IMR-90 (cell line): ENCODE results near the gene CYTH2. TPM values are rescaled to one million over a fixed set of nuclear protein-coding genes. Genes with fewer than 3 reads are reported as not detected.

Experiments used
- ATAC-seq: fragments of 200-7000 bp; cut with Tn5 transposase; 2 replicates; pipeline ENCODE4 v1.9.1; 2020; ENCODE audit warnings: low read depth, mild to moderate bottlenecking, moderate library complexity
- BruUV-seq: library from RNA; stranded (reverse); fragments of 400-500 nt; replicated peaks from 2 replicates; lab custom pipeline; 2021; lab: Mats Ljungman, UMichigan
- CTCF ChIA-PET: fragments of 300-600 bp; formaldehyde crosslinking; extraction: SDS; loops from one replicate; lab custom pipeline; 2021; ENCODE audit warnings: antibody characterized with exemption; lab: Yijun Ruan, JAX
- POLR2A ChIA-PET: fragments of 300-600 bp; sonication (Branson Sonifier 250); formaldehyde crosslinking; loops from one replicate; lab custom pipeline; 2022; ENCODE audit warnings: antibody characterized with exemption; ENCODE audit not compliant: unreplicated experiment; lab: Charles Lee
- DNase-seq: peaks from one replicate; pipeline ENCODE4 v3.0.0; 2013
- H2AFZ ChIP-seq: replicated peaks from 2 replicates; pipeline ENCODE3; 2013; ENCODE audit warnings: low read length, mild to moderate bottlenecking; ENCODE audit not compliant: poor library complexity
- H2AK5ac ChIP-seq: 2 replicates; pipeline ENCODE4 v1.6.1; 2013; ENCODE audit warnings: low read depth, low read length, inconsistent platforms
- H2AK9ac ChIP-seq: replicated peaks from 2 replicates; pipeline ENCODE3; 2013; ENCODE audit warnings: mild to moderate bottlenecking, low read depth, low read length, moderate library complexity; ENCODE audit not compliant: poor library complexity
- H2BK120ac ChIP-seq: 2 replicates; pipeline ENCODE4 v1.6.1; 2013; ENCODE audit warnings: low read depth, low read length, inconsistent platforms
- H2BK15ac ChIP-seq: 3 replicates; pipeline ENCODE4 v1.6.1; 2013; ENCODE audit warnings: low read depth, low read length, inconsistent platforms
- H2BK20ac ChIP-seq: 2 replicates; pipeline ENCODE4 v1.6.1; 2013; ENCODE audit warnings: low read depth, mild to moderate bottlenecking, inconsistent platforms, low read length, moderate library complexity
- H2BK5ac ChIP-seq: 2 replicates; pipeline ENCODE4 v1.6.1; 2013; ENCODE audit warnings: mild to moderate bottlenecking, low read depth, low read length, inconsistent platforms; ENCODE audit not compliant: poor library complexity, severe bottlenecking
- H3K14ac ChIP-seq: replicated peaks from 2 replicates; pipeline ENCODE4 v1.6.1; 2013; ENCODE audit warnings: low read depth, low read length, inconsistent platforms
- H3K18ac ChIP-seq: 2 replicates; pipeline ENCODE4 v1.6.1; 2013; ENCODE audit warnings: low read depth, low read length, control low read depth
- H3K23ac ChIP-seq: 2 replicates; pipeline ENCODE4 v1.6.1; 2013; ENCODE audit warnings: low read depth, low read length, inconsistent platforms
- H3K27ac ChIP-seq: 2 replicates; pipeline ENCODE4 v1.5.1; 2013; ENCODE audit warnings: mild to moderate bottlenecking, control low read depth, low read length; ENCODE audit not compliant: insufficient read depth
- H3K27me3 ChIP-seq: 2 replicates; pipeline ENCODE4 v1.6.1; 2013; ENCODE audit warnings: low read length; ENCODE audit not compliant: control insufficient read depth, insufficient read depth
- H3K36me3 ChIP-seq: 2 replicates; pipeline ENCODE4 v1.6.1; 2013; ENCODE audit warnings: low read length, mixed read lengths; ENCODE audit not compliant: control insufficient read depth, insufficient read depth
- H3K4ac ChIP-seq: 2 replicates; pipeline ENCODE4 v1.6.1; 2013; ENCODE audit warnings: low read depth, low read length, inconsistent platforms
- H3K4me1 ChIP-seq: 2 replicates; pipeline ENCODE4 v1.6.1; 2013; ENCODE audit warnings: low read length, mixed read lengths; ENCODE audit not compliant: control insufficient read depth, insufficient read depth
- H3K4me2 ChIP-seq: 2 replicates; pipeline ENCODE4 v1.6.1; 2013; ENCODE audit warnings: low read depth, mild to moderate bottlenecking, control low read depth, low read length, moderate library complexity
- H3K4me3 ChIP-seq: 2 replicates; pipeline ENCODE4 v1.5.1; 2013; ENCODE audit warnings: low read depth, mild to moderate bottlenecking, control low read depth, low read length, moderate library complexity; ENCODE audit not compliant: insufficient read depth
- H3K56ac ChIP-seq: 2 replicates; pipeline ENCODE4 v1.6.1; 2013; ENCODE audit warnings: low read length, inconsistent platforms; ENCODE audit not compliant: insufficient read depth; ENCODE audit errors: extremely low read depth
- H3K79me1 ChIP-seq, 2 experiments: 2 replicates each; pipeline ENCODE4 v1.6.1; 2013; ENCODE audit warnings: low read length in 2 of 2, inconsistent platforms in 1 of 2, low read depth in 1 of 2
- H3K9ac ChIP-seq: 2 replicates; pipeline ENCODE4 v1.6.1; 2013; ENCODE audit warnings: low read depth, low read length, control low read depth
- H3K9me1 ChIP-seq: 2 replicates; pipeline ENCODE4 v1.6.1; 2013; ENCODE audit warnings: low read length, inconsistent platforms; ENCODE audit not compliant: insufficient read depth
- H3K9me3 ChIP-seq: 2 replicates; pipeline ENCODE4 v1.6.1; 2013; ENCODE audit warnings: low read length; ENCODE audit not compliant: control insufficient read depth, insufficient read depth
- H4K20me1 ChIP-seq: 2 replicates; pipeline ENCODE4 v1.6.1; 2013; ENCODE audit warnings: low read length, inconsistent platforms; ENCODE audit not compliant: insufficient read depth
- H4K5ac ChIP-seq: 2 replicates; pipeline ENCODE4 v1.6.1; 2013; ENCODE audit warnings: mild to moderate bottlenecking, low read depth, low read length, control low read depth
- H4K8ac ChIP-seq, 2 experiments: 2 replicates each; pipeline ENCODE4 v1.6.1; 2013; ENCODE audit warnings: low read depth in 2 of 2, low read length in 2 of 2, control low read depth in 1 of 2, inconsistent platforms in 1 of 2
- H4K91ac ChIP-seq: 2 replicates; pipeline ENCODE4 v1.6.1; 2013; ENCODE audit warnings: low read depth, low read length, inconsistent platforms; ENCODE audit not compliant: insufficient read depth
- BHLHE40 ChIP-seq: fragments of 150-350 bp; IDR thresholded peaks from 2 replicates; pipeline ENCODE4 v1.6.1; 2016; ENCODE audit warnings: mild to moderate bottlenecking, low read depth, low read length
- CHD1 ChIP-seq: IDR thresholded peaks from 2 replicates; pipeline ENCODE4 v1.6.1; 2012; ENCODE audit warnings: low read depth, low read length, improper control_type of control experiment
- MAZ ChIP-seq: IDR thresholded peaks from 2 replicates; pipeline ENCODE4 v1.6.1; 2012; ENCODE audit warnings: low read depth, mild to moderate bottlenecking, low read length, improper control_type of control experiment, moderate library complexity, borderline replicate concordance
- MXI1 ChIP-seq: IDR thresholded peaks from 2 replicates; pipeline ENCODE4 v1.6.1; 2012; ENCODE audit warnings: low read depth, mild to moderate bottlenecking, low read length, moderate library complexity, borderline replicate concordance
- RAD21 ChIP-seq: IDR thresholded peaks from 2 replicates; pipeline ENCODE4 v1.6.1; 2012; ENCODE audit warnings: low read length, improper control_type of control experiment
- RFX5 ChIP-seq: IDR thresholded peaks from 2 replicates; pipeline ENCODE4 v1.8.0; 2012; ENCODE audit warnings: low read depth, mild to moderate bottlenecking, low read length, moderate library complexity
- USF2 ChIP-seq: fragments of 150-350 bp; IDR thresholded peaks from 2 replicates; pipeline ENCODE4 v1.6.1; 2017; ENCODE audit warnings: mild to moderate bottlenecking, antibody characterized with exemption, low read length, low read depth
- WGBS, 2 experiments: methylation state at CpG; one replicate each; pipeline versions ENCODE4 v1.1.5 to v1.1.7; 2013; ENCODE audit warnings: missing lambda C conversion rate in 2 of 2; ENCODE audit not compliant: insufficient read length in 1 of 2; ENCODE audit errors: extremely low coverage in 2 of 2; 5-methylcytosine and 5-hydroxymethylcytosine counted together
- dilution Hi-C: fragments of 300-500 bp; cut with HindIII; formaldehyde crosslinking; loops from one replicate; pipeline ENCODE4 v1.14.3; 2018; ENCODE audit warnings: low sequenced_read_pairs; ENCODE audit not compliant: unreplicated experiment
- in situ Hi-C: fragments of 300-500 bp; cut with MboI; formaldehyde crosslinking; loops from 3 replicates; pipeline ENCODE4 v1.14.3; 2019; ENCODE audit warnings: low sequenced_read_pairs, inconsistent platforms, mixed read lengths
- intact Hi-C: fragments of 100-400 bp; cut with micrococcal nuclease; formaldehyde crosslinking; loops from 2 replicates; pipeline ENCODE4 v1.10.0; 2022
- polyA plus RNA-seq, 3 experiments: library from polyadenylated mRNA; depleted of rRNA; stranded (reverse); fragments of >200 nt; gene quantifications; 2 replicates each; pipeline ENCODE4 v1.2.3, GENCODE V29; 2012; ENCODE audit warnings: low replicate concordance in 1 of 3
- total RNA-seq: library from RNA; depleted of rRNA; stranded (reverse); fragments of >200 nt; gene quantifications from 2 replicates; pipeline ENCODE4 v1.2.3, GENCODE V29; 2012

CYTH2 gene
- total and polyA plus RNA-seq, 2 of the 4 experiments (the other 2 are of a cell fraction): 35.8 to 62.0 TPM

- CTCF ChIA-PET: interaction anchor here (0.6 kb wide), 3 partner anchors 8 to 93 kb away, joined by 3 to 4 read pairs (median 3); no protein-coding TSS in a partner anchor
- Histone ChIP-seq H3K36me3 (no peaks in the 10 kb centered on the region), H3K4me3 (0 out of 2 replicates have a peak overlapping the region, but pooled peaks have one; percentile 5), H3K9ac (no peak overlapping the region), H4K91ac (no peak overlapping the region), H2BK5ac (no peak overlapping the region), H3K79me1 (no peaks in the 10 kb centered on the region), H2AK5ac (no peak overlapping the region), H3K9me1 (no peaks in the 10 kb centered on the region), H4K5ac (no peak overlapping the region), H4K8ac (no peak overlapping the region), H3K27ac (no peak overlapping the region), H2AFZ (peak overlapping the region; percentile 38), H3K4me2 (peak overlapping the region; percentile 45), H2BK15ac (no peak overlapping the region), H3K27me3 (peaks cover 25% of the 10 kb centered on the region), H3K4me1 (no peaks in the 10 kb centered on the region), H4K20me1 (no peaks in the 10 kb centered on the region), H3K14ac (no peak overlapping the region), H2BK20ac (no peak overlapping the region), H3K4ac (no peak overlapping the region), H3K18ac (no peak overlapping the region), H3K9me3 (no peaks in the 10 kb centered on the region), H3K56ac (no peak overlapping the region), H2BK120ac (no peak overlapping the region), H2AK9ac (no peak overlapping the region), H3K23ac (no peak overlapping the region)
- dilution Hi-C loops: no loop called here
- TF ChIP-seq USF2 (no peak), MAZ (peak; percentile 44; the same call in 1 of the 2 replicates), BHLHE40 (no peak), MXI1 (no peak), RFX5 (no peak), RAD21 (no peak), CHD1 (no peak)
- BruUV-seq: no TSS peak
- intact Hi-C loops: loop anchor here (5.0 kb wide), 1 partner anchor 42 kb away; the partner anchor contains the start of gene SULT2B1
- DNase-seq (peak; percentile 39), ATAC-seq (peak; percentile 78)
- POLR2A ChIA-PET: no interaction called here
- in situ Hi-C loops: no loop called here
- 8% methylated on average over 5 of the region's 24 CpGs; no CpG with 5 or more reads in 1 of the 2 experiments for WGBS, 2 experiments
Measured at GRCh38 chr19:48510421-48511268, 41.5 kb downstream of the CYTH2 start.
